ACC112 (cell line): Measurements from ENCODE around the gene TMEM150C.

ENCODE experiments used
- H2AFZ ChIP-seq: fragments of 200-600 bp; sonication (generic); one replicate; pipeline ENCODE4 v1.6.0; 2017; ENCODE audit warnings: antibody characterized with exemption, low read length; ENCODE audit not compliant: unreplicated experiment
- H3K27ac ChIP-seq: fragments of 200-600 bp; sonication (generic); 2 replicates; pipeline ENCODE4 v1.5.1; 2014; ENCODE audit warnings: low read depth, mild to moderate bottlenecking, antibody characterized with exemption, low read length, moderate library complexity
- H3K27me3 ChIP-seq: fragments of 200-600 bp; sonication (generic); 2 replicates; pipeline ENCODE4 v1.6.1; 2014; ENCODE audit warnings: mild to moderate bottlenecking, antibody characterized with exemption, low read length, moderate library complexity, mixed read lengths; ENCODE audit not compliant: insufficient read depth
- H3K36me3 ChIP-seq: fragments of 200-600 bp; sonication (generic); 2 replicates; pipeline ENCODE4 v1.6.1; 2016; ENCODE audit warnings: mild to moderate bottlenecking, antibody characterized with exemption, low read length, moderate library complexity, mixed read lengths; ENCODE audit not compliant: insufficient read depth
- H3K4me1 ChIP-seq: fragments of 200-600 bp; sonication (generic); one replicate; pipeline ENCODE4 v1.6.1; 2016; ENCODE audit warnings: low read length, mixed read lengths; ENCODE audit not compliant: insufficient read depth, unreplicated experiment, control insufficient read depth
- H3K4me3 ChIP-seq: fragments of 200-600 bp; sonication (generic); 2 replicates; pipeline ENCODE4 v1.5.1; 2014; ENCODE audit warnings: mild to moderate bottlenecking, low read depth, low read length
- H3K79me2 ChIP-seq: fragments of 200-600 bp; sonication (generic); one replicate; pipeline ENCODE4 v1.6.0; 2016; ENCODE audit warnings: low read length; ENCODE audit not compliant: control insufficient read depth, unreplicated experiment, insufficient read depth

The TMEM150C gene

DNA sequence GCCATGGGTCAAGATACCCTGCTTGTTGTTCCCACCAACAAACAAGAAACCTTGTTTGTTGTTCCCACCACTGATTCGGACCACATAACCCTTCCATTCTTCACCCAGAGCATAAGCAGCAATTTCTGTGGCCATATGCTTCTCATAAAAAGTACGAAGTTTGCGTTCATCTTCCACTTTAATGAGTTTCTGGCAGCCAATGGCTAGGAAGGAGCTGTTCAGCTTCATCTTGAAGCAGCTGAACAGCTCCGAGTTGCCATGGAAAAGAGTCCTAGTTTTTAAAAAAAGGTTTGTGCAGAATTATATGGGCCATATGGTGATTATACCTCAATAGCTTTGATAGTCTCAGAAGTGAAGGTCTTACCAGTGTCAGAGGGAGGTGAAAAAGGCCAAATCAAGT, 66.1 kb downstream of the TMEM150C start:
- Histone ChIP-seq H3K36me3 (no peaks in the 10 kb centered on the region), H3K4me3 (no peak overlapping the region), H3K79me2 (no peaks in the 10 kb centered on the region), H3K27ac (no peak overlapping the region), H2AFZ (no peak overlapping the region), H3K27me3 (no peaks in the 10 kb centered on the region), H3K4me1 (peaks cover 11% of the 10 kb centered on the region)

DNA sequence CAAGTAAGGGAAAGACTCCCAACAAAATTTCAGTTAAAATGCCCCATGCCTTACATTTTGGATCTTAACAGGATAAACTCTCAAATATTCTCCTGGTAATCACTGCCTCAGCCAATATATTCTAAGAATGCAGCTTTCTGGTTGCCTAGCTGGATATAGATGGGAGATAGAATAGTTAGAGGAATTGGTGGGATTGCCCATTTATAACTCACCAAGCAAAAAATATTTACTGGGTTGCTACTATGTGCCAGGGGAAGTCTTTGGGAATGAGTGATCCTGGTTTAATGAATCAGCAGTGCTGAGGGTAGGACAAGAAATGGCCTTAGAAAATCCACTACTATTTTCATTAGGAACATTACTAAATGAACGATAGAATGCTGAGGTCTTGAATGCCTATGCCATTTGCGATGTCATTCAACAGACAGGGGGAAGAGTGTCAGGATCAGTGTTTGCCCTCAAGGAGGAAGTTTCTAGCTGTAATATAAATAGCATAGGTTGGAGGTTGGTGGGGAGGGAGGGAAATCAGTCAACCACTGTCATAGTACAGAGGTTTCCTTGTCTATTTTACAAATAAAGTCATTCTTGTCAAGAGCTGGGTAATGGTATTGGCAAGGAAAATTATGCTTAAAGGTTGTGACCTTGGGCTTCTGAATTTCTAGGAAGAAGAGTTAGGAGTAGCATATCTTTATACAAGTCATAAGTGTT, 67.9 kb downstream of the TMEM150C start:
- no peak overlapping the region for H3K4me3 ChIP-seq
- H3K27ac ChIP-seq, result no peak overlapping the region
- H3K36me3 ChIP-seq, result no peaks in the 10 kb centered on the region
- H2AFZ ChIP-seq, result no peak overlapping the region
- H3K79me2 ChIP-seq, result no peaks in the 10 kb centered on the region
- H3K27me3 ChIP-seq, result no peaks in the 10 kb centered on the region
- no peaks in the 10 kb centered on the region for H3K4me1 ChIP-seq

DNA sequence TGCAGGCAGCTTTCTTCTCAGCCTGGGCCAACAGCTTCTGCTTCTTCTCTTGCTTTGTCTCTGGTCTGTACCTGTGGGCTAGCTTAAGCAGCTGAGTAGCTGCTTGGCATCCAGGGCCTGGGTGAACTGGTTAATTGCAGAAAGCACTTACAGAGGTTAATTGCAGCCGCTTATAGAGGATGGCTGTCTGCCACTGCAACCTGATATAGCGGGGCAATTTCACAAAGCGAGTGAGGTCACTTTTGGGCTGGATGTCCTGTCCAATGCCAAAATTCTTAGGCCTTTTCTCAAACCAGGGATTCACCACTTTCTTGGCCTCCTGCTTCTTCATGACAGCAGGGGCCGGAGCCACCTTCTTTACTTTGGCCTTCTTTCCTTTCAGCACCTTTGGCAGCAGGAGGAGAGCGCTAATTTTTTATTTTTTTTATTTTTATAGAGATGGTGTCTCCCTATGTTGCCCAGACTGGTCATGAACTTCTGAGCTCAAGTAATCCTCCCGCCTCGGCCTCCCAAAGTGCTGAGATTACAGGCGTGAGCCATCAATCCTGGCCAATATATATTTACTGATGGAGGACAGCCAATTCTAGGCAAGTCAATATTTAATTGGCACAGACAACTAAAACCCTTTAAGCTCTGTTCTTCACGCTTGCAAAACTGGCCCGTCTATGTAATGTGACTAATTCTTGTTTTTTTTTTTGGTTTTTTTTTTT, 70.4 kb downstream of the TMEM150C start:
- Histone ChIP-seq H3K4me3 (no peak overlapping the region), H3K79me2 (no peaks in the 10 kb centered on the region), H3K27me3 (no peaks in the 10 kb centered on the region), H2AFZ (no peak overlapping the region), H3K27ac (no peak overlapping the region), H3K36me3 (no peaks in the 10 kb centered on the region), H3K4me1 (no peaks in the 10 kb centered on the region)

DNA sequence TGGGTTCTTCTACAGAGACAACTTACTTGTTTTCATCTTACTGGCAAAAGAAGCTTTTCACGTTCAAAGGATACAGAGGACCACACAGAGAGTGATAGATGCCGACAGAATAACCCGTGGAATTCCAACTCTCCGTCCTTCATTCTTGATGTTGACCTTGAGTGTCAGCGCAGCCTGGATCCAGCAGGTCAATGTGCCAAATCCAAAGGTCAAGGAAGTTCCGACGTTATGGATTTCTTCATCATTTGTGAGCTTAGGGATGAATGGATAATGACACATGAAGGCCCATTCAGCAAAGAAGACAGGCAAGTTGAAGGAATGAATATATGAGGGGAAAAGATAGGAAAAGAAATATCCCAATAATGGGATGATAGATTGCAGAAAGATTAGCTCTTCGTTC, 71.8 kb downstream of the TMEM150C start:
- Histone ChIP-seq H3K36me3 (no peaks in the 10 kb centered on the region), H3K79me2 (no peaks in the 10 kb centered on the region), H3K27me3 (no peaks in the 10 kb centered on the region), H3K4me1 (no peaks in the 10 kb centered on the region), H3K27ac (no peak overlapping the region), H3K4me3 (no peak overlapping the region), H2AFZ (no peak overlapping the region)

DNA sequence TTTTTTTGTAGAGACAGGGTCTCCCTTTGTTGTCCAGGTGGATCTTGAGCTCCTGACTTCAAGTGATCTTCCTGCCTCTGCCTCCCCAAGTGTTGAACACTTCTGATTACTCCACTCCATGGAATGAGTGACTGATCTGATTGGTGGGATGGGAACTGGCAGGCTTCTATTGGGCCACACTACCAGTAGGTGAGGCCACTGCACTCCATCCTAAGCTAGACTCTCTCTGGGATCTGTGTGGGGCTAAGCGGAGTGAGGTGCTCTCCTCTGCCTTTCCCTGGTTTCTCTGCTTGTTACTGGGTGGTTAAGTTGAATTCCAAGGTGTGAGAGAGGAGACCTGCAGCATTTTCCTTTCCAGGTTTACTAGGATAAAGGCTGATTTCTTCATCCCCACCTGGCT, 72.7 kb downstream of the TMEM150C start:
- no peak overlapping the region for H3K27ac ChIP-seq
- no peaks in the 10 kb centered on the region for H3K79me2 ChIP-seq
- H3K4me3 ChIP-seq, result no peak overlapping the region
- H3K27me3 ChIP-seq, result no peaks in the 10 kb centered on the region
- no peak overlapping the region for H2AFZ ChIP-seq
- no peaks in the 10 kb centered on the region for H3K4me1 ChIP-seq
- no peaks in the 10 kb centered on the region for H3K36me3 ChIP-seq

DNA sequence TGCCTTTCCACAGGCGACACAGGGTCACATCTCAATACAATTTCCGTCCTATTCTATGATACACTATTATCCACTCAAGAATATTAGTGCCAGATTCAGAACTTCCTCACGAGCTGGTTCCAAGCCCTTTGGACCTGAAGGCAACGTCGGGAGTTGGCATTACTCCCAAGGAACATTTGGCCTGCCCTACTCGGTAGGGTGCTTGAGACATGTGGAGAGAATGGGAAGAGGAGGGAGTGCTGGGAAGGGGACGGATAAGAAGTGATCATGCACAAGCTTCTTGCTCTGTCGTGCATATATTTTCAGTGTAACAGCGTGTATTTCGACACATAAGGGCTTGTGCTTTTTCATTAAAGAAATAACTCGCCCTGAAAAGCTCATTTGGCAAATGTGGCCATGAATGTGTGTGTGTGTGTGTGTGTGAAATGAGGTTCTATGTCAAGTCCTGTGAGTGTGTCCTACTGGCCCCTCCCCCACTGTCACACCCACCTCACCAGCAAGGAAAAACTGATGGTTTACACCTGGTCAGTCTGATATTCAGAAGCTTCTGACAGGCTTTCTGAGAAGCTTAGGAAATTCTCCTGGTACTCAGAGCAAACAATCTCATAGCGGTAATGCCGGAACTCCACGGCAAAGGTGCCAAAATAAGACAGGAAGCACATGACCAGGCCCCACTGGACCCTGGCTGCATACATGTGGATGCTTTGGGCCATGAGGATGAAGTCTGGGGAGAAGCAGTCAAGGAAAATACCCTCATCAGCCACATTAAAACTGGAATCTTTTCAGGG, 76.6 kb downstream of the TMEM150C start:
- H3K27me3 ChIP-seq, result no peaks in the 10 kb centered on the region
- no peaks in the 10 kb centered on the region for H3K36me3 ChIP-seq
- no peaks in the 10 kb centered on the region for H3K4me1 ChIP-seq
- no peak overlapping the region for H3K27ac ChIP-seq
- H2AFZ ChIP-seq, result no peak overlapping the region
- H3K4me3 ChIP-seq, result no peak overlapping the region
- no peaks in the 10 kb centered on the region for H3K79me2 ChIP-seq

DNA sequence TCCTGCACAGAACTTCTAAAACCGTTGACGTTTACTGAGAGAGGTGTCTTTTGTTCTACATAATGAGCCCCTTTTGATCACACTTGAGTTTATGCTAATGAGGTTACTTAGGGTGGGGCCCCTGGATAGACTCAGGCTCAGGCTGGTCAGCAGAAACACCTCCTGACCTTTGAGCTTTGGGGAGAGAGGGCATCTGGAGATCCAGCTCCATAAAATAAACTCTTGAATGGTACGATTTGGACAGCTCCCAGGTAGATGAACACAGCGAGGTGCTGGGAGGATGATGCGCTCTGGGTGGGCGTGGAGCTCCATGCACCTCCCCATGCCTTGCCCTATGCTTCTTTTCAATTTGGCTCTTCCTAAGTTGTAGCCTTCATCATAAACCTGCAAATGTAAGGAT, 79.4 kb downstream of the TMEM150C start:
- Histone ChIP-seq H3K4me1 (no peaks in the 10 kb centered on the region), H3K36me3 (no peaks in the 10 kb centered on the region), H3K27me3 (no peaks in the 10 kb centered on the region), H3K4me3 (no peak overlapping the region), H3K79me2 (no peaks in the 10 kb centered on the region), H2AFZ (no peak overlapping the region), H3K27ac (no peak overlapping the region)

DNA sequence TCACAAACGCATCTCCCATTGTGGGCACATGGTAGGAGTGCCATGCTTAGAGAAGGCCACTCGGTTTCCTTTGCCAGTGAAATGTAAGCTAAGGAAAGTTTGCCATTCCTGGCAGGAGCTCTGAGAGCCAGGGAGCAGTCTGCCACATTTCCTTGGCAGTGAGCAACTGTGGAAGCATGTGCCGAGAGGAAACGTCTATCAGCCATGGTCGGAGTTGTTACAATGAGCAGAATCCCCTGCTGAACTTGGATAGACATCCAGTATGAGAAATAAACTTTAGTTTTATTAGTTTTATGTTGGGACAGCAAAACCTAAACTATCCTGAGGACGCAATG, 80.3 kb downstream of the TMEM150C start:
- Histone ChIP-seq H3K27me3 (no peaks in the 10 kb centered on the region), H2AFZ (no peak overlapping the region), H3K27ac (no peak overlapping the region), H3K4me3 (no peak overlapping the region), H3K4me1 (no peaks in the 10 kb centered on the region), H3K36me3 (no peaks in the 10 kb centered on the region), H3K79me2 (no peaks in the 10 kb centered on the region)

DNA sequence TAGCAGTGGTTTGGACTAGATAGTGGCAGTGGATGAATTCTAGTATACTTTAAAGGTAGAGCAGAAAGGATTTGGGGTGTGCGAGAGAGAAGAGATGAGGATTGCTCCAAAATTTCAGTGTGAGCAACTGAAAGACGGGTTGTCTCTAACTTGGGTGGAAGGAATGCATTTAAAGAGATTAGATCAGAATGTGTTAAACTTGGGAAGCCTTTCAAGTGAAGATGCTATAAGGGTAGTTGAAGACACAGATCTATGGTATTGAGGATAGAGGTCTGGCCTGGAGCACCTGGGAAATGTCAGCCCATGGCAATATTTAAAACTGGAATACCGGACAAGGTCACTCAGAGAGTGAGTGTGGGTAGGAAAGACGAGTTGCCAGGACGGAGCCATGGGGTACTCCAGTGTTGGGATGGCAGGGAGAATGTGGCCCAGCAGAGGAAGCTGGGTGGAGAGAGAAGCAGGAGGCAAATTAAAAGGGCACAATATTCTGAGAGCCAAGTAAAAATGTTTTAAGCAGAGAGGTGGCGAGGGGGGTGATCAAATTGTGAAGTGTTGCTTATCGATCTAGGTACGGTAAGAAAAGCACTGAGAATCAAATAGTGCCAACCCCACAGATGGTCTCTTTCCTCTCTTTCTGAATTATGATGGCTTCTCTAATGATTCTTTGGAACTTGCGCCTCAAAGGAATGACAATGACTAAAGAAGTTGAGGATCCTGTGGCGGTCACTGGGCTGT, 80.8 kb downstream of the TMEM150C start:
- Histone ChIP-seq H3K4me3 (no peak overlapping the region), H3K36me3 (no peaks in the 10 kb centered on the region), H3K27ac (no peak overlapping the region), H3K79me2 (no peaks in the 10 kb centered on the region), H3K27me3 (no peaks in the 10 kb centered on the region), H3K4me1 (no peaks in the 10 kb centered on the region), H2AFZ (no peak overlapping the region)

DNA sequence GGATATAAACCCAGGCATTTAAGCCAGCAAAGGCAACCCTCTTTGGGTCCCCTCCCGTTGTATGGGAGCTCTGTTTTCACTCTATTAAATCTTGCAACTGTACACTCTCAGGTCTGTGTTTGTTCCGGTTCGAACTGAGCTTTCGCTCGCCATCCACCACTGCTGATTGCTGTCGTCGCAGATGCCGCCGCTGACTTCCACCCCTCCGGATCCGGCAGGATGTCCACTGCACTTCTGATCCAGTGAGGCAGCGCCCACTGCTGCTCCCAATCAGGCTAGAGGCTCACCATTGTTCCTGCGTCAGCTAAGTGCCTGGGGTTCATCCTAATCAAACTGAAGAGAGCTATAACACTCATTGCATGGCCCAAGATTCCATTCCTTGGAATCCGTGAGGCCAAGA, 82.2 kb downstream of the TMEM150C start:
- Histone ChIP-seq H3K4me3 (no peak overlapping the region), H3K79me2 (no peaks in the 10 kb centered on the region), H3K27ac (no peak overlapping the region), H2AFZ (no peak overlapping the region), H3K36me3 (no peaks in the 10 kb centered on the region), H3K27me3 (no peaks in the 10 kb centered on the region), H3K4me1 (no peaks in the 10 kb centered on the region)
